ENCODE data around the gene DNER.

GRCh38 chr2:229456091-229456490 is 258.3 kb downstream of the DNER start:
- TF ChIP-seq YY1 (IDR thresholded peaks at IDR 0.05) (no peak), CTCF (IDR thresholded peaks at IDR 0.05; ENCODE audit: low read depth, low read length, missing input control) (no peak), MAX (IDR thresholded peaks at IDR 0.05) (no peak)
